ENCODE results near the gene INPP5K.

INPP5K gene

DNA sequence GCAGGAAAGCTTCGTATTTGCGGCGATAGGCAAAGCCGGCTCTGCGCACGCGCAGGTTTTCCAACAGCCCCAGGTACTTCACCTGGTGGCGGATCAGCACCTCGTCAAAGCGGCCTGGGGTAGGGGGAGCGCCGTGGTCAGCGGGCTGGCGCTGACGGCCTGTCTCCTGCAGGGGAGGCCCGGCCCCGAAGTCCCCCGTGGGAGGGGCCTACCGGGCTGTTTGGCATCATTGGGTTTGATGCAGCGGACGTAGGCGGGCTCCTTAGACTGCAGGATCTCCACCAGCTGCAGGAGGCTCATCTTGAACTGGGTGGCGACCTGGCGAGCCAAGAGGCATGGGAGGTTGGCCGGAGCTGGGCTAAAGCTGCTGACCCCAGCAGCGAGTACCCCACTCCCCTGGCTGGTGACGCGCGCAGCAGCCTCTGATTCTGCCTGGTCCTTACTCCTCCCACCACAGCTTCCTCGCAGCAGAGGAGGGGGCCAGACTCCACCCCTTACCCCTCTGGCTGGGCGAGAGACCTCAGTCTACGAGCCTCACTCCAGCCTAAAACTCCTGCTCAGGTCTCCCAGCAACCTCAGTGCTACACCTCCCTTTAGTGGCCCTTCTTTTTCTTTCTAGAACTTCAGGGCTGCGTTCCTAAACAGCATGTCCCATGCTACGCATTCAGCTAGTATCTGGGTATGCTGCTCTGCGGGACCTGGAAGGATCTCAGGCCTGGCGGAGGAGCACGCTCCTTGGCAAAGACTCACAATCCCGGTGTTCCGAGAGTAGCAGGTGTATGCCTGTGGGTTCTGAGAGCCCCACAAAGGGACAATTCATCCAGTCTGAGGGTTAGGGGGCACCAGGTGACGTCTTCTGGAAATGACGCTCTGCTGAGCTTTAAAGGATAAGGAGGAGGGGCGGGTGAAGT lies 44.2 kb downstream of the INPP5K start:
- Mint-ChIP-seq H3K9me3 (no peaks in the 10 kb centered on the region), H3K27ac (no peak overlapping the region), H3K4me1 (ENCODE audit: low read depth) (peaks cover 12% of the 10 kb centered on the region), H3K4me3 (no peak overlapping the region), H3K27me3 (no peaks in the 10 kb centered on the region), H3K36me3 (ENCODE audit: low read depth) (peaks cover 14% of the 10 kb centered on the region)

DNA sequence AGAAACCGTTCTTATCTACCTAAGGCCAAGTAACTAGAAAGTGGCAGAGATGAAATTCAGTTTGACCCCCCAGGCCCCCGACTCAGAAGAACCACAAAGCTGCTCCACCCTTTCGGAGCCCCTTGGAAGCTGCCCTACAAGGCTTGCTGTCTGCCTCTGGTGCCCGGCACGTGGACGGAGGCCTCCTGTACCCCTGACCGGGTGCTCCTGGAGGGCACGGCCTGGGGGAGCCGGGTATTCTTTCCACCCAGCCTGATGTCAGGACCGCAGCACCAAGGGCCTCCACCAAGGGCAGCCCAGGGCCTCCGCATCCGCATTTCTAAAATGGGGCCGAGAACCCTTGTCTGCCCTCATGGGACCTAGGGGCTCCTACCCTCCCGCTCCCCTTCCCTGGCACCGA lies 44.9 kb downstream of the INPP5K start:
- Mint-ChIP-seq H3K4me1 (ENCODE audit: low read depth) (peaks cover 12% of the 10 kb centered on the region), H3K27ac (no peak overlapping the region), H3K36me3 (ENCODE audit: low read depth) (peaks cover 14% of the 10 kb centered on the region), H3K4me3 (no peak overlapping the region), H3K9me3 (no peaks in the 10 kb centered on the region), H3K27me3 (no peaks in the 10 kb centered on the region)

DNA sequence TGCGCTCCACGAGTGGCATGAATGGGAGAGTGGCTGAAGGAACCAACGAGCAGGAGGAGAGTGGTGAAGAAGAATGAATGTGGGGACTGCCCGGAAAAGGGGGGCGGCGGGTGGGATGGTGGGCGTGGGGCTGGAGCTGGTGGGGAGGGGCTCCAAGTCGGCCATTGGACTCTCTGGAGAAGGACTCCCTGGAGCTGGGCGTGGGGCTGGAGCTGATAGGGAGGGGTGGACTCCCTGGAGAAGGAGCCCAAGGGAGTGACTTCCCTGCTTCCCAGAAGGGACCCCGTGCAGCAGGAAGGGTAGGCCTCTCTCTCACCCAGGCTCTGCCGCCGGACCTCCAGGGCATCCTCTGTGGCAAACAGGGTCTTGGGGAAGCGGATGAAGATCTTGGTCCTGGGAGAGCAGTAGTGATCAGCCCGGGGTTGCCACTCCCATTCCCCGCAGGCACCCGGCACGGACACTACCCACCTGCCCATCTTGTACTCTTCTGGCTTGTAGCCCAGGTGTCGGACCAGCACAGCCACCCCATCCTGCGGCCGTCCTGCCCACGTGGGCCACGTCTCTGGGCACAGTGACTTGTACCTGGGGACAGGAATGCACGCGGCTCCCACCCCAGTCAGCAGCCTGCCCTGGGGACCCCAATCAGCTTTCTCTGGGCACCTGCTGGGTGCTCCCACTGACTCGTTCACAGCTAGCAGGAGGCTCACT lies 45.5 kb downstream of the INPP5K start:
- Mint-ChIP-seq H3K27ac (no peak overlapping the region), H3K9me3 (no peaks in the 10 kb centered on the region), H3K4me3 (no peak overlapping the region), H3K27me3 (no peaks in the 10 kb centered on the region), H3K36me3 (ENCODE audit: low read depth) (peaks cover 14% of the 10 kb centered on the region), H3K4me1 (ENCODE audit: low read depth) (peaks cover 12% of the 10 kb centered on the region)

DNA sequence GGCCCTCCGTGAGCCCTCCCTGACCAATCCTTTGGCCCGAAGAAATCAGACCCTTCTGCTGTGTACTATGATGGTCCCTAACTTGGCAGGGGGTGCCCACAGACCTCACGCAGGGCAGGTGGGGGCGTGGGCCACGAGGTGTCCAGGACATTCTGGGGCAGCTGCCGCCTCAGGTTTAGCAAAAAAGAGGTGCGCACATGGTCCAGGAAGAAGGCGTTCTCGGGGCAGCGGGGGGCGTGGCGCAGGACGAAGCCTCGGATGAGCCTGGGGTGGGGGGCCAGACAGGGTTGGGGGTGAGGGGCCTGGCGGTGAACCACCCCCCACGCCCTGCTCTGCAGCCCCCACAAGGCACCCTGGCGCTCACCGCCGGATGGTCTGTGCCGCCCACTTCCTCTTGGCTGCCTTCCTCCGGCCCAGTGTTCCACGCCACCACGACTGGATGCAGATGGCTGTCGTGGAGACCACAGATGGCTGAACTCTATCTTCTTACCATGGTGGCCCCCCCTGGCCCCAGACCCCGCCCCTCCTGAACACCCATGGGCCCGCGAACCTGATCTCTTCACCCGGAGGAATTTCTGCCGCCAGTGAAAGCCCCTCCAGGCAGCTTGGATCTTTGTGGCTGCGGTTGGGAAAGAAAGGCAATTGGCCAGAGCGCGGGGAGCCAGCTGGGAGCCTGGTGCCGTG lies 46.2 kb downstream of the INPP5K start:
- Mint-ChIP-seq H3K27me3 (no peaks in the 10 kb centered on the region), H3K27ac (no peak overlapping the region), H3K4me3 (no peak overlapping the region), H3K36me3 (ENCODE audit: low read depth) (peaks cover 14% of the 10 kb centered on the region), H3K9me3 (no peaks in the 10 kb centered on the region), H3K4me1 (ENCODE audit: low read depth) (peaks cover 12% of the 10 kb centered on the region)

DNA sequence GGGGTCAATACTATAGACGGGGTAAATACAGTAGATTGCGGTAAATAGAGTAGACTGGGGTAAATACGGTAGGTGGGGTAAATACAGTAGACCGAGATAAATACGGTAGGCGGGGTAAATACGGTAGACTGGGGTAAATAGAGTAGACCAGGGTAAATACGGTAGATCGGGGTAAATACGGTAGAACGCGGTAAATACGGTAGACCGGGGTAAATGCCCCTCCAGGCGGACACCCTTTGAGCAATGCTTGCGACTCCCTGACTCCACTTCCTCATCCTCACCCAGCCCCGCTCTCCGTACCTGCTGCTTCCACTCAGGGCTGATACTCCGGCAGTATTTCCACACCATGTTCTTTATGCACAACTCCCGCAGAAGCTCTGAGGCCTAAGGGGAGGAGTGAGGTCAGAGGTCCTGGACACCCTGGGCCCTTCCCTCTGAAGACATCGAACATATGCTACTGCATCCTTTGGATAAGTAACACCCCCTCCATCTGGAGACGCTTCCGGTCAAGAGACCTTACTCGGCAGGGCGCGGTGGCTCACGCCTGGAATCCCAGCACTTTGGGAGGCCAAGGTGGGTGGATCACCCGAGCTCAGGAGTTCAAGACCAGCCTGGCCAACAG lies 47.1 kb downstream of the INPP5K start:
- peaks cover 15% of the 10 kb centered on the region for H3K4me1 Mint-ChIP-seq (ENCODE audit: low read depth)
- H3K36me3 Mint-ChIP-seq (ENCODE audit: low read depth): peaks cover 21% of the 10 kb centered on the region
- no peak overlapping the region for H3K27ac Mint-ChIP-seq
- no peak overlapping the region for H3K4me3 Mint-ChIP-seq
- no peaks in the 10 kb centered on the region for H3K9me3 Mint-ChIP-seq
- peaks cover 7% of the 10 kb centered on the region for H3K27me3 Mint-ChIP-seq

DNA sequence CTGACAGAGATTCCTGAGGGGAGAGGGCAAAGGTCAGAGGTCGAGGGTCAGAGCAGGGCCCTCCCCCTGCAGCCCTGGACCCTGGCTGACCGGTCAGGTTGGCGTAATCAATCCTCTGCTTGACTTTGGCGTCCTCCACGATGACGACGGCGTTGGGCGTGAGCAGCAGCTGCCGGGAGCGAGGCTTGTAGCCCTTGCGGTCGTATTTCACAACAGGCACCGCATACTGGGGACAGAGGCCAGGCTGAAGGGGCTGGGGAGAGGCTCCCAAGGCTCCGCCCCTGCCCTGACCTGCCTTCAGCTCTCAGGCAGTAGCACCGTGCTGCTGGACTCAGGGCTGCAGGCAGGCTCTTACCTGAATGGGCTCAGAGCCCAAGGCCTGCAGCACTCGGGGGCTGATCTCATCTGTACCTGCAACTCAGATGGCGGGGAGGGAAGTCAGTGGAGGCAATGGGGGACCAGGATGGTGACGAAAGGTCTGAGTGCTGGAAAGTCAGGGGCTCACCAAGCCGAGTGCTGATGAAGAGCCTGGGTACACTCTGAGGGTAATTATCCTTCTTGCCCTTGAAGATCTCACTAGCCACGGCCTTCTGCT lies 48.4 kb downstream of the INPP5K start:
- no peak overlapping the region for H3K27ac Mint-ChIP-seq
- peaks cover 13% of the 10 kb centered on the region for H3K27me3 Mint-ChIP-seq
- H3K4me1 Mint-ChIP-seq (ENCODE audit: low read depth): peaks cover 12% of the 10 kb centered on the region
- peaks cover 21% of the 10 kb centered on the region for H3K36me3 Mint-ChIP-seq (ENCODE audit: low read depth)
- H3K9me3 Mint-ChIP-seq: no peaks in the 10 kb centered on the region
- H3K4me3 Mint-ChIP-seq: no peak overlapping the region

DNA sequence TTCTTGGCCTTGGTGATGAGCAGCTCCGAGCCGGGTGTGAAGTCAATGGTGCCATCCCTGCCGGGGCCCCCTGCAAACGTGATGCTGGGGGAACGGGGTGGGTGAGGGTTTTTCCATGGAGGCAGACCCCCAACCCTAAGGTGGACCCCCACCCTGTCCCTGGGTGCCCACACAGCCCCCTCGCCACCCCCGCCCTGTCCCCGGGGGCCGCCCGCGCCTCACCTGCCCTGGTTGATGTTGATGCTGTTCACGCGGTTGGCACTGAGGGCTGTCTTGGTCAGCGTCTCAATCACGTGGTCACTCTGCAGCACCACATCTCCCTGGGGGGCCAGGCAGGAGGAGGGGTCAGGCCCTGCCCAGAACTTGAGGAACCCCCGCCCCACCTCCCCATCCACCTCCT lies 49.2 kb downstream of the INPP5K start:
- Mint-ChIP-seq H3K27me3 (peaks cover 19% of the 10 kb centered on the region), H3K4me3 (no peak overlapping the region), H3K27ac (no peak overlapping the region), H3K9me3 (no peaks in the 10 kb centered on the region), H3K4me1 (ENCODE audit: low read depth) (peaks cover 19% of the 10 kb centered on the region), H3K36me3 (ENCODE audit: low read depth) (peaks cover 21% of the 10 kb centered on the region)

DNA sequence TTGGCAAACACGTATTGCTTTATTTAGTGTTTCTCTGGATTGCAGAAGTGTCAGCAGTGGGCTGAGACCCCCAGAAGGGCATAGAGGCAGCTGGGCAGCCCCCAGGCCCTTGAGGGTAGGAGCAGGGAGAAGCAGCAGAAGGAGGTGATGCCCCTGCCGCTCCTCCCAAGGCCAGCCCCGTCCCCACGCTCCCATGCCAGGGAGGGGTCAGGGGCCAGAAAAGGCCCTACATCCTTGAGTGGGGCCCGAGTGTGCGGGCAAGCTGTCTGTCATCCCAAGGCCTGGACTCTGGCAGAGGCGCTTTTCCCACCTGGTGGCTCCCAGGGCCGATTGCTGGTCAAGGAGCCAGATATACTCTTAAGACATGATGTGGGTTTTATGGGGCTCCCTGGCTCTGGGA lies 52.2 kb downstream of the INPP5K start:
- no peak overlapping the region for H3K27ac Mint-ChIP-seq
- H3K36me3 Mint-ChIP-seq (ENCODE audit: low read depth): peaks cover 17% of the 10 kb centered on the region
- peaks cover 41% of the 10 kb centered on the region for H3K4me1 Mint-ChIP-seq (ENCODE audit: low read depth)
- no peak overlapping the region for H3K4me3 Mint-ChIP-seq
- H3K27me3 Mint-ChIP-seq: peaks cover 40% of the 10 kb centered on the region
- no peaks in the 10 kb centered on the region for H3K9me3 Mint-ChIP-seq

DNA sequence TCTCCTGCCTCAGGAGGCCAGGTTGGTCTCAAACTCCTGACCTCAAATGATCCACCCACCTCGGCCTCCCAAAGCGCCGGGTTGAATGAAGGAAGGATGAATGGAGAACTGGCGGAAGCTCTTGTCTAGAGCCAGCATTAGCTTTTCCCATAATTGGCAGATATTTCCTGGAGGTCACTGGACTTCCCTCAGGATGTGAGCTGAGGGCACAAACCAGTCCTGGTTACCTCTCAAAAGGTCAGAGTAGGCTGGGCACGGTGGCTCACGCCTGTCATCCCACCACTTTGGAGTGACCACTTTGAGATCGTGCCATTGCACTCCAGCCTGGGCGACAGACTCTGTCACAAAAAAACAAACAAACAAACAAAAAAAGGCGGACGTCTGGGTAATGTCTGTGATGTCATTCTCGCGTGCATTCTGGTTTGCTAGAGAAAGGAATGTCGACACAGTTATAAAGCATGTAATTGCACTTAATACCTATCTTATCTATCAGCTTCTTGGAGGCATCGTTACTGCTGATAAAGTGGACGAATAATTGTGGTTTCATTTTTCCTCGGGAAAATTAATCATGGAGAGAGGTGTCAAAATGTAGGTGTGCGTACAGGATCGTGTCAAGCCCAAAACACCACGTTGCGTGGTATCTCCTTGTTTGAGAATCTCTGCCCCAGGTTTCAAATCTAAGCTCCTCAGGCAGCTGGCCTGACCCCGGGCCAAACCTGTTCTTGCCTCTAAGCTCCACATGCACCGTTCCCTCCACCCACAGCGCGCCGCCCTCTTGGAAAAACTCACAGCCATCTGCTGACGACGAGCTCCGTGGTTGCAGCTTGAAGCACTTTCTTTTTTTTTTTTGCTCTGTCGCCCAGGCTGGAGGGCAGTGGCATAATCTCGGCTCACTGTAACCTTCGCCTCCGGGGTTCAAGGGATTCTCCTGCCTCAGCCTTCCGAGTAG lies 54.0 kb downstream of the INPP5K start:
- Mint-ChIP-seq H3K27ac (peak overlapping the region; percentile 82), H3K4me3 (peak overlapping the region; percentile 63), H3K36me3 (ENCODE audit: low read depth) (peaks cover 6% of the 10 kb centered on the region), H3K9me3 (no peaks in the 10 kb centered on the region), H3K4me1 (ENCODE audit: low read depth) (peaks cover 41% of the 10 kb centered on the region), H3K27me3 (peaks cover 44% of the 10 kb centered on the region)

DNA sequence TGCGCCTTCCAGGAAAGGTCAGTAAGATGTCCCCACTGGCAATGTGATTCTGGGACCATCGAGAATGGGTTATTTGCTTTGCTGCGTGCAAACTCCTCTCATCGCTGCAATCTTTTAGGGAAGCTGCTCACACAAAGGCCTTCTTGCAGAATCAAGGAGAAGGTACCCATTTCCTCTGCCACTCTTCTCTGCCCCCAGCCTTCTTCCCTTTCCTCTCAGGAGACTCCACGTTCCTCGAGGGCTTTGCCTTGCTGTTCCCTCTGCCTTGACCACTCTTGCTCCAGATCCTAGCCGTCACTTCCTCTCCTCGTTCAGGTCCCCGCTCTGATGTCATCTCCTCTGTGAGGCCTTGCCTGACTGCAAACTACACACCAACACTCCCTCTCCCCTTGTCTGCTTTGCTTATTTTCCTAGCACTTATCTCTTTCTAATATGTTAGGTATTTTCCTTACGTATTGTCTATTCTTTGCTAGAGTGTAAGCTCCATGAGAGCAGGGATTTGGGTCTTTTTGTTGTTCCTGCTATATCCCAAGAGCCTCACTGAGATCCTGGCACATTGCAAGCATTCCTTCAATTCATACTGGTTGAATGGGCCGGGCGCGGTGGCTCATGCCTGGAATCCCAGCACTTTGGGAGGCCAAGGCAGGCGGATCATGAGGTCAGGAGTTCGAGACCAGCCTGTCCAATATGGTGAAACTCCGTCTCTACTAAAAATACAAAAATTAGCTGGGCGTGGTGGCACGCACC lies 55.0 kb downstream of the INPP5K start:
- Mint-ChIP-seq H3K27me3 (peaks cover 47% of the 10 kb centered on the region), H3K27ac (peak overlapping the region; percentile 49), H3K4me1 (ENCODE audit: low read depth) (peaks cover 48% of the 10 kb centered on the region), H3K4me3 (no peak overlapping the region), H3K36me3 (ENCODE audit: low read depth) (peaks cover 6% of the 10 kb centered on the region), H3K9me3 (no peaks in the 10 kb centered on the region)

DNA sequence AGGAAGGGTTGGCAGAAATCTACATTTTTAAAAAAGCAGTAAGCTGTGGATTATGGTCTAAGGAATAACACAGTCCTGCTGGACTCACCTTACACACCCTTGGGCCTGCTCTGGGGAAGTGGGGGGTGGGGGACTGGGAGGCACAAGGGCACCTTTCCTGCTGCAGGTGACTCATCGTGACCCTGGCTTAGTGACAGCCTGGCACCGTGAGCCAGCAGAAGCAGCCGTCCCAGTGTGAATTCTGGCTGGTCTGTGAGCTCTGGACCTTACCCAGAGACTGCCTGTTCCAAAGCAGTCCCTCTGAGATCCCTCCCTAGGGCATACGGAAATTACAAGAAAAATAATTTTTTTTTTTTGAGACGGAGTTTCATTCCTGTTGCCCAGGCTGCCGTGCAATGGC lies 56.2 kb downstream of the INPP5K start:
- Mint-ChIP-seq H3K27ac (no peak overlapping the region), H3K9me3 (no peaks in the 10 kb centered on the region), H3K27me3 (peaks cover 47% of the 10 kb centered on the region), H3K36me3 (ENCODE audit: low read depth) (peaks cover 6% of the 10 kb centered on the region), H3K4me1 (ENCODE audit: low read depth) (peaks cover 50% of the 10 kb centered on the region), H3K4me3 (no peak overlapping the region)

DNA sequence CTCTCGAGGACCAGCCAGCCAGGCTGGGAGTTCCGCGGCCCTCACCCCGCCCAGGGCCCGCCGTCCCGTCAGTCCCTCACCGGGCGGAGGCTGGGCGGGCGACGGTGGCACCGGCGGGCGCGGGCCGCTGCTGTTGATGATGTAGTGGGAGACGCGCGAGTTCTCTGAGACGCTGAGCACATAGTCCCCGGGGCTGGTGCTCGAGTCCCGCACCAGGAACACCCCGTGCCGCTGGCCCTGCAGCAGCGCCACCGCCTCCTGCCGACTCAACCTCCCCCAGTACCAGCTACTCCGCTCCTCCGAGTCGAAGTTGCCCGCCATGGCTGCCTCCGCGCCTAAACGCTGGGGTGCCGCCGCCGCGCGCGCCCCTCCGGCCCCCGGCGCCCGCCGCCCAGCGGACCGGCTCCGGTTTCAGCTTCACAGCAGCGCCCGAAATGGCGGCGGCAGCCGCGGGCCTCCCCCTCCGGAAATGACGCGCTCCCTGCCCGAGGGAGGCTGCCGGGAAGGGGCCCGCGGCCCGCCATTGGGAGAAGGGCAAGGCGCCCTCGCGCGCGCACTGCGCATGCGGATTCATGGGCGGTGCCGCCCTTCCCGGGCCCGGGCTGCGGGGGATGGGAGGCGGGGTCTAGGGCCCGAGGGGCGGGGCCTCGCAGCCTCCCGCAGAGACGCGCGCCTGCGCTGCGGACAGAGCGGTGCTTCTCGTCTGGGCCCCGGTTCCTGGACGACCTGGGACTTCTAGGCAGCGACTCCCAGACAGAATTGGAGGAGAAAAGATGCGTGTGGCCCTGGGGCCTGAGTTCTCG lies 60.4 kb downstream of the INPP5K start, which contains the start of gene CRK:
CRK (minus strand) TSS at position 436 of the 803 bp plus-strand sequence; CDS start at position 321, 115 bp downstream.
- peak within 1 kb of the TSS; percentile 93 for H3K4me3 Mint-ChIP-seq
- peaks cover 50% of the 10 kb centered on the region for H3K4me1 Mint-ChIP-seq (ENCODE audit: low read depth)
- peaks cover 20% of the 10 kb centered on the region for H3K27me3 Mint-ChIP-seq
- peaks cover 26% of the 10 kb centered on the region for H3K36me3 Mint-ChIP-seq (ENCODE audit: low read depth)
- no peaks in the 10 kb centered on the region for H3K9me3 Mint-ChIP-seq
- H3K27ac Mint-ChIP-seq: peak within 1 kb of the TSS; percentile 84

All from stimulated activated naive CD8-positive, alpha-beta T cell treated with anti-CD3 and anti-CD28 coated beads, Interleukin-15, Interleukin-2, amounts not matched to agents 100 ng/mL and 50 ng/mL, for 24 hours (primary cell).